Ovary (tissue), 3 donors: ENCODE data around the gene CAPZB.

Experiments
- CTCF ChIP-seq, 3 donors: fragments of 450-650 bp in 2 of 3; fragments of 200-600 bp in 1 of 3; IDR thresholded peaks; one replicate each; pipeline versions ENCODE4 v1.5.1 to v1.8.0; 2016 to 2022; ENCODE audit warnings: antibody characterized with exemption in 3 of 3, mild to moderate bottlenecking in 1 of 3
- EP300 ChIP-seq: sonication (generic); formaldehyde crosslinking; IDR thresholded peaks from one replicate; pipeline ENCODE4 v1.6.1; 2017; ENCODE audit warnings: antibody characterized with exemption
- donor health status: DM: no; HTN: no; CAD: no.

GRCh38 chr1:19388980-19389379, 96.4 kb downstream of the CAPZB start:
- TF ChIP-seq CTCF (IDR thresholded peaks at IDR 0.05) (no peak), EP300 (no peak)
